GM12878 (cell line): ENCODE results near the gene RALGAPA1. TPM values are rescaled to one million over a fixed set of nuclear protein-coding genes. Genes with fewer than 3 reads are reported as not detected.

Source experiments
- ATAC-seq: fragments of 200-7000 bp; cut with Tn5 transposase; 3 replicates; pipeline ENCODE4 v1.9.1; 2020; ENCODE audit warnings: mild to moderate bottlenecking, moderate library complexity
- BruUV-seq: library from RNA; stranded (reverse); fragments of 400-500 nt; replicated peaks from 2 replicates; lab custom pipeline; 2021; lab: Mats Ljungman, UMichigan
- CTCF ChIA-PET: fragments of 300-600 bp; sonication (Branson Sonifier 250); formaldehyde crosslinking; extraction: SDS; loops from one replicate; lab custom pipeline; 2021; ENCODE audit warnings: inconsistent platforms; lab: Yijun Ruan, JAX
- POLR2A ChIA-PET: fragments of 350-600 bp; formaldehyde crosslinking; extraction: SDS; loops from one replicate; lab custom pipeline; 2021; ENCODE audit warnings: inconsistent platforms; lab: Charles Lee
- RAD21 ChIA-PET: fragments of 300-600 bp; sonication (Branson Sonifier 250); formaldehyde crosslinking; loops from one replicate; lab custom pipeline; 2023; ENCODE audit warnings: antibody characterized with exemption; ENCODE audit not compliant: unreplicated experiment; lab: Charles Lee
- SMC1A ChIA-PET: fragments of 300-600 bp; sonication (Branson Sonifier 250); formaldehyde crosslinking; loops from one replicate; lab custom pipeline; 2023; ENCODE audit not compliant: unreplicated experiment, uncharacterized antibody; lab: Charles Lee
- DNase-seq: peaks from one replicate; pipeline ENCODE4 v3.0.0-alpha.2; 2011; ENCODE audit warnings: low read depth, low spot score
- FAIRE-seq: peaks from 3 replicates; lab custom pipeline; 2011; peaks lifted over from hg19 to GRCh38; lab: Jason Lieb, UNC
- H2AFZ ChIP-seq: 2 replicates; pipeline ENCODE4 v1.6.0; 2011; ENCODE audit warnings: low read depth, low read length, control low read depth; ENCODE audit not compliant: control insufficient read depth
- H3K27ac ChIP-seq: 2 replicates; pipeline ENCODE4 v1.5.1; 2011; ENCODE audit warnings: control low read depth; ENCODE audit not compliant: control insufficient read depth, insufficient read depth
- H3K27me3 ChIP-seq, 2 experiments: replicated peaks in 1 of 2; 2 replicates each; pipeline versions ENCODE4 v1.6.0 to v1.6.1; 2011; ENCODE audit warnings: low read length in 1 of 2; ENCODE audit not compliant: control insufficient read depth in 2 of 2, insufficient read depth in 2 of 2
- H3K36me3 ChIP-seq, 2 experiments: 2 replicates each; pipeline ENCODE4 v1.5.1; 2011; ENCODE audit warnings: low read length in 1 of 2; ENCODE audit not compliant: control insufficient read depth in 2 of 2, insufficient read depth in 2 of 2
- H3K4me1 ChIP-seq: 2 replicates; pipeline ENCODE4 v1.6.1; 2011; ENCODE audit warnings: mild to moderate bottlenecking, low read length, moderate library complexity, mixed read lengths; ENCODE audit not compliant: control insufficient read depth, insufficient read depth
- H3K4me2 ChIP-seq: 2 replicates; pipeline ENCODE4 v1.6.0; 2011; ENCODE audit warnings: control low read depth; ENCODE audit not compliant: control insufficient read depth, insufficient read depth
- H3K4me3 ChIP-seq: fragments of 200-600 bp; sonication (generic); 2 replicates; pipeline ENCODE4 v1.5.1; 2016
- H3K79me2 ChIP-seq: 2 replicates; pipeline ENCODE4 v1.6.0; 2011; ENCODE audit warnings: low read length; ENCODE audit not compliant: control insufficient read depth, insufficient read depth
- H3K9ac ChIP-seq: 2 replicates; pipeline ENCODE4 v1.8.0; 2011; ENCODE audit warnings: low read length, control low read depth, mixed read lengths; ENCODE audit not compliant: control insufficient read depth, insufficient read depth
- H3K9me3 ChIP-seq: replicated peaks from 3 replicates; pipeline ENCODE4 v1.5.1; 2011; ENCODE audit warnings: mild to moderate bottlenecking, low read length; ENCODE audit not compliant: control insufficient read depth, insufficient read depth
- H4K20me1 ChIP-seq: 2 replicates; pipeline ENCODE4 v1.6.0; 2011; ENCODE audit not compliant: control insufficient read depth, insufficient read depth
- CBX3 ChIP-seq: fragments of 200-600 bp; sonication (generic); IDR thresholded peaks from 2 replicates; pipeline ENCODE4 v1.6.1; 2016; ENCODE audit warnings: low read depth, borderline replicate concordance
- E2F8 ChIP-seq: fragments of 450-650 bp; IDR thresholded peaks from 2 replicates; pipeline ENCODE4 v1.6.1; 2018; ENCODE audit warnings: mild to moderate bottlenecking, low read depth, moderate library complexity; ENCODE audit not compliant: partially characterized antibody
- FOS ChIP-seq: IDR thresholded peaks from 3 replicates; pipeline ENCODE4 v1.6.1; 2011; ENCODE audit warnings: borderline replicate concordance; ENCODE audit not compliant: insufficient read length; ENCODE audit errors: extremely low read depth
- IRF4 ChIP-seq: IDR thresholded peaks from 2 replicates; pipeline ENCODE4 v1.6.1; 2011; ENCODE audit warnings: low read depth, low read length
- NR2F1 ChIP-seq: fragments of 450-650 bp; conservative IDR thresholded peaks from 2 replicates; pipeline ENCODE4 v1.6.1; 2017; ENCODE audit warnings: mild to moderate bottlenecking
- POLR2AphosphoS5 ChIP-seq: IDR thresholded peaks from 2 replicates; pipeline ENCODE4 v1.6.1; 2011; ENCODE audit warnings: mild to moderate bottlenecking, low read length, inconsistent platforms
- RAD51 ChIP-seq: fragments of 450-650 bp; IDR thresholded peaks from 2 replicates; pipeline ENCODE4 v1.6.1; 2016; ENCODE audit warnings: moderate library complexity, mild to moderate bottlenecking, inconsistent platforms
- RFX5 ChIP-seq: IDR thresholded peaks from 2 replicates; pipeline ENCODE4 v1.6.1; 2011; ENCODE audit warnings: low read depth, low read length, improper control_type of control experiment
- SIN3A ChIP-seq: IDR thresholded peaks from 2 replicates; pipeline ENCODE4 v1.6.1; 2012; ENCODE audit warnings: low read depth, low read length, improper control_type of control experiment
- YBX1 ChIP-seq: fragments of 450-650 bp; IDR thresholded peaks from 2 replicates; pipeline ENCODE4 v1.6.1; 2016; ENCODE audit warnings: antibody characterized with exemption
- ZBED1 ChIP-seq: IDR thresholded peaks from 2 replicates; pipeline ENCODE4 v1.6.1; 2016; ENCODE audit warnings: borderline replicate concordance
- ZBTB33 ChIP-seq: fragments of 450-650 bp; IDR thresholded peaks from 2 replicates; pipeline ENCODE4 v1.6.1; 2017; ENCODE audit warnings: mild to moderate bottlenecking
- ZNF24 ChIP-seq: fragments of 450-650 bp; IDR thresholded peaks from 2 replicates; pipeline ENCODE4 v1.6.1; 2017; ENCODE audit warnings: antibody characterized with exemption, mild to moderate bottlenecking
- WGBS: methylation state at CpG from one replicate; pipeline ENCODE4 v1.1.6; 2016; ENCODE audit warnings: low lambda C conversion rate; ENCODE audit not compliant: insufficient replicate concordance, insufficient coverage; ENCODE audit errors: missing lambda C conversion rate; 5-methylcytosine and 5-hydroxymethylcytosine counted together
- in situ Hi-C: fragments of 300-500 bp; cut with MboI; formaldehyde crosslinking; loops from 9 replicates; pipeline ENCODE4 v1.14.3; 2018; ENCODE audit warnings: mixed read lengths
- intact Hi-C: fragments of 100-400 bp; cut with micrococcal nuclease; formaldehyde crosslinking; loops from one replicate; pipeline ENCODE4 v1.14.2; 2022; ENCODE audit not compliant: unreplicated experiment
- polyA plus RNA-seq, 11 experiments: library from polyadenylated mRNA; depleted of rRNA in 4 of 11; unstranded in 6 of 11; stranded (reverse) in 5 of 11; fragments of >200 nt; fragmentation: Nextera tagmentation in 4 of 11; fragmentation: Illumina TruSeq in 1 of 11; extraction: Ambion mirVana in 4 of 11; extraction: Trizol in 1 of 11; gene quantifications; 1 replicate in 1 of 11; 2 replicates in 10 of 11; pipeline versions ENCODE4 v1.2.1 to v1.2.3, GENCODE V29; 2011 to 2016; ENCODE audit warnings: inconsistent platforms in 2 of 11, missing spikeins in 2 of 11, low read depth in 1 of 11
- total RNA-seq, 4 experiments: library from RNA; depleted of rRNA in 3 of 4; stranded (reverse); fragments of >200 nt in 3 of 4; fragmentation: Illumina TruSeq in 1 of 4; extraction: Trizol in 1 of 4; gene quantifications; 2 replicates each; pipeline versions ENCODE4 v1.2.1 to v1.2.3, GENCODE V29; 2013 to 2021

The RALGAPA1 gene
- total and polyA plus RNA-seq, 10 of the 15 experiments (the other 5 are each of a cell fraction or from before 2014, with no cell fraction given): 5.6 to 26.7 (median 14.7) TPM

GRCh38 chr14:35556548-35556947, 252.5 kb downstream of the RALGAPA1 start (continued):
- TF ChIP-seq E2F8 (no peak), FOS (no peak), RFX5 (no peak), CBX3 (no peak)

- H3K9ac ChIP-seq: no peak overlapping the region
- no peaks in the 10 kb centered on the region for H3K27me3 ChIP-seq
- no peak overlapping the region for H2AFZ ChIP-seq
- ATAC-seq: no peak
- no peaks in the 10 kb centered on the region for H3K4me1 ChIP-seq
- TF ChIP-seq NR2F1: no peak
- no peak for TF ChIP-seq ZBTB33
- TF ChIP-seq ZNF24: no peak
- TF ChIP-seq YBX1: no peak
- no peak for TF ChIP-seq IRF4
- no peak for TF ChIP-seq ZBED1
- no peak for TF ChIP-seq RAD51
- TF ChIP-seq SIN3A: no peak
- TF ChIP-seq POLR2AphosphoS5: no peak
- H4K20me1 ChIP-seq: no peaks in the 10 kb centered on the region
- H3K36me3 ChIP-seq: no peaks in the 10 kb centered on the region
- no peak overlapping the region for H3K27ac ChIP-seq
- no peaks in the 10 kb centered on the region for H3K79me2 ChIP-seq
- no peaks in the 10 kb centered on the region for H3K9me3 ChIP-seq
- no peak for FAIRE-seq
- intact Hi-C loops: no loop called here
- POLR2A ChIA-PET: no interaction called here
- 4% methylated on average over 1 of the region's 1 CpG for WGBS
- DNase-seq: no peak
- no TSS peak for BruUV-seq
- CTCF ChIA-PET: interaction anchor here (1.4 kb wide), 1 partner anchor 20 kb away, joined by 3 read pairs; the partner anchor contains the start of gene INSM2
- in situ Hi-C loops: no loop called here
- RAD21 ChIA-PET: interaction anchor here (0.6 kb wide), 1 partner anchor 186 kb away, joined by 3 read pairs; no protein-coding TSS in a partner anchor
- no peak overlapping the region for H3K4me3 ChIP-seq
- no peak overlapping the region for H3K4me2 ChIP-seq
- SMC1A ChIA-PET: no interaction called here
Measured at GRCh38 chr14:35553808-35554207, 255.3 kb downstream of the RALGAPA1 start.
